Kasumi-1 (cell line): ENCODE data around the gene PKD1L1.

Source experiments
- DNase-seq, 2 experiments: peaks; one replicate each; lab custom pipeline; 2025; lab: John Stamatoyannopoulos, UW

Gene PKD1L1

DNA sequence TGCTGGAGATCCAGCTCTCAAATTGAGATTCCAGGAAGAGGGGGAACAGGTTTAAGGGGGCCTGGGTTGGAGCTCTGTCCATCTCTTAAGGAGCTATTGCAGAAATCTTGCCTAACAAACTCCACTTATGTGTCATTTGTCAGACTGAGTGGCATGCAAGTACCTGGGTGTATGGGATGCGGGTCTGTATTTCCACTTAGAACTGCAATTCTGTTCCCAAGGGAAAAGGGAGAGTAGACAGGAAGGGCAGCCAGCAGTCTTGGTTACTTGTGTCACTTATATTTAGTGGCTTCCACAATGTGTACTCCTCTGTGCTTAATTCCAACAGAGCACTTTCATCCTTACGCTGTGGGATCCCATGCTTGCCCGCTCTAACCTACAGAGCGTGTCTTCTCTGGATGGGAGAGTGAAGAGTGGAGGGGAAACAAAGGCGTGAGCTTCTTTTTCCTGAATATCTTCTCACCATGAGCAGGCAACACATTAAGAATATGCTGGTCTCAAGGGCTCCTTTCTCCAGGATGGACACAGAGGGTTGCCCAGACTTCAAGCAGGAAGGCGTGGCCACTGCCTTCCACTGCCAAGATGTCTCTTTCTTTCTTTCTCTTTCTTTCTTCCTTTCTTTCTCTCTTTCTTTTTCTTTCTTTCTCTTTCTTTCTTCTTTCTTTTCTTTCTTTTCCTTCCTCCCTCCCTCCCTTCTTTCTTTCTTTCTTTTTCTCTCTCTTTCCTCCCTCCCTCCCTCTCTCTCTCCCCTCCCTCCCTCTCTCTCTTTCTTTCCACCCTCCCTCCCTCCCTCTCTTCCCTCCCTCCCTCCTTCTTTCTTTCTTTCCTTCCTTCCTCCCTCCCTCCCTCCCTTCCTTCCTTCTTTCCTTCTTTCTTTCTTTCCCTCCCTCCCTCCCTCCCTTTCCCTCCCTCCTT lies 212.6 kb downstream of the PKD1L1 start:
- DNase-seq, result no peak

DNA sequence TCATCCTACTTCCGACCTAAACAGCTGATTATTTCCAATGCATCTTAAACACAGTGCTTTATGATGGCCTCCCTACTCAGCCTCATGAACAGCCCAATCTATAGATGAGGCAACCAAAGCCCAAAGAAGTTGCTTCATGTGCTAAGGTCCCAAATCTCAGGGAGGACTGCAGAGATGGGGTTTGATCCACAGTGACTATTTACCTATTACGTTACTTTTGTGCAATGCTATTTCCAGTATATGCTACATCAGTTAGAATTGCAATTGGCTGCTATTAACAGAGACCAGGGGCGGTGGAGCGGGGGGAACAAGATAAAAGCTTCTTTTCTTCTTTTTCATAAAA lies 213.3 kb downstream of the PKD1L1 start:
- no peak for DNase-seq

DNA sequence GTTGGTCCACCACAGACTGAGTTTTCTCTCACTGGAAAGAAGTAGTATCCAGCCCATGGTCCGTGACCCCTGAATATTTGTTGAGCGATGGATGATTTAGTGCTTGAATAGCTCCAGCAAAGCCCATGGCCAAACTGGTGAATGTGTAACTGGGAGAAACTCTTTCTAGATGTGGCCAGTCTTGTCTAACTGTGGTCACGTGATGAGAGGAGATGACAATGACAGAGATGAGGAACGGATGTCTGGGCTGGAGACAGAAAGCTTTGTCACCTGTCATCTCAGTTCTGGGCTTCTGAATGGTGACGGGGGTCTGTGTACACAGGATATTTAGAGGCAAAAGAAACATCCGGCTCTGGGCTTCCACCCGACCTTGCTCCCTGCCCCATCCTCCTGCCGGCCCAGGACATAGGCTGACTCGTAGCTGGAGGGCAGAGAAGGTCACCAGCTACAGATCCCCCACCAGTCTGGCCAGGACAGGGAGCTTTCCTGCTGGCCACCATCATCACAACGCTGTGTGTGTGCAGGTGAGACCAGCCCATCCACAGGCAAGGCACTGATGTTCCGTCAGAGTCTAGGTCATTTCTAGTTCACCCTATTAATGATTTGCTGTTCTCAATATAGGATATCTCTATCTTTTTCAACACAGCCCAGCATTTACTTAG lies 213.8 kb downstream of the PKD1L1 start:
- DNase-seq, result no peak

DNA sequence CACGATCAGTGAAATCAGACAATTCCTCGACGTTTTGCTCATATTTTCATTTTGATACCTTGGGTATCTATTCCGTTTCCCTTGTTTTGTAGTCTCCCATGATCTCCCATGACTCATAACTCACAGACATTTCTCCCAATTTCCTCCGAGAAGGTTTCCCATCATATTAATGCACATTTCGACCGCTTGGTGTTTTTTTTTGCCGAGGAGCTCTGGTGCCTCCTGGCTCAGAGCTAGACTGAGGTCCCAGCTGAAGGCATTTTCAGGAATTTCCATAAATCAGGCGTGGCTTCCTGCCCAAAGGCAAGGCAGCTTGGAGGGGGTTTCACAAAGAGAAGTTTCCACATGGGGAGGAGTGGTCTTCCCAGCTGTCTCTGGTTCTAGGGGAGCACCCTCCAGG lies 218.1 kb downstream of the PKD1L1 start:
- DNase-seq, result no peak

DNA sequence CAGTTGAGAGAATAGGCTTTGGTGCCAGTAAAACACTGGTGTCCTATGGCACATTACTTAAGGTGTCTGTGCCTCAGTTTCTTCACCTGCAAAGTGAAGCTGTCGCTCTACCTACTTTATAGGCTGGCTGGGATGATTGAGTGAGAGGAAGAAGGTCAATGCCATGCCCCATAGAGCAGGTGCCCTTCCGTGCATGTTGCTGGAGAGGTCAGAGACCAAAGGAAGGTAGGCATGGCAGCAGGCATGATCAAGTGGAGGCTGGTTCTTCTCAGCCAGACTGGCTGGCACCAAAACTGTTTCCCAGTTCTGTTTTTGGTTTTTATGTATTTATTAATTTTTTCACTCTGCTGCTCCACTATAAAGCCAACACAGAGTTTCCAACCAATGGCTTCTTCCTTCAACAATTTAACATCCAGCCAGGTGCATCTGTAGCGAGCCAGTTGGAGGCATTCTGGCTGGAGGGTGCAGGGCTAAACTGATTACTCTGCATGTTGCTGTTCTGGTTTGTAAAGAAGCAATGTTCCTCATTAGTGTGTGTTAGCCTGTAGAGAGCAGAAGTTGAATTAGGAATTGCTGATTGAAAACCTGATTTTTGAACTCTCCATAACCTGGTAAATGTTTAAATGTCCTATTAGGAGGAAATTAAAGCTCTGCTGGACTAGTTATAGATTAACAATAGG lies 222.1 kb downstream of the PKD1L1 start:
- no peak for DNase-seq

DNA sequence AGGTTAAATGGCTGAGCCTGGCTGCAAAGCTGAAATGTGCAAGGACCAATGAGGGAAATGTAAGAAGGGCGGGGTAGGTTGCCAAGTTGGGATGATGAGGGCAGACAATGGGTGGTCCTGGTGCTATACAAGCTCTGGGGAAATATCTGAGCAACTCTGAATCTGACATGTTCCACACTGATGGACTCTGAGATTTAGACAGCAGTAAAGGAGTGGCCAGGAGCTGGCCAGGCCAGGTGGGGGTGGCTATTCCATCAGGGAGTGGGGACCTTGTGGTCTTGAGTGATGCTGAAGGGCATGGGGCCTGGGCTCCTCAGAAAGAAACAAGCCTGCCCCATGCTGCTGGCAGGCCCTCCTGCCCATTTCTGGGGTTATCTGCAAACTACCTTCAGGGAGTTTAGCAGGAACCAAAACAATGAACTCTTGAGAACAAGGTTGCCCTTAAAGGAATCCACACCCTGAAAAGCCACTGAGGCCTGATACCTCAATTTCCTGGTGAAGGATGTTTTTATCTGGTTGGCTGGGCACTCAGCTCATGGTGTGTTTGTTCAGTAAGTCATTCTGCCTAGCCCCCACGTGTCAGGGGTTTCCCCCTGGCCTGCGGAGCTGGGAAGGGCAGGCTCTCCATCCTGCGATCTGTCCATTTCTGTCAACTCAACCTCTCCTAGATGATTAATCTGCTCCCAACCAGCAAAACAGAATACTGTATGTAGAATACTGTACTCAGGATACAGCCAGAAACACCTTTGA lies 223.1 kb downstream of the PKD1L1 start:
- DNase-seq, result no peak
